Umbilical cord (tissue), 2 donors: ENCODE results near the gene SMIM3. TPM values are rescaled to one million over a fixed set of nuclear protein-coding genes. Genes with fewer than 3 reads are reported as not detected.
"Not testable (repeated sequence)": the region's sequence is repeated elsewhere in the genome, so short reads cannot be mapped to it uniquely, and the experiment has no call there.

Source experiments
- DNase-seq: peaks from one replicate; pipeline ENCODE4 v3.0.0-alpha.2; 2015; ENCODE audit warnings: low spot score
- total RNA-seq: library from RNA; depleted of rRNA; stranded (reverse); fragments of >200 nt; gene quantifications from one replicate; pipeline ENCODE4 v1.2.3, GENCODE V29; 2014; ENCODE audit warnings: low replicate concordance; ENCODE audit not compliant: insufficient read depth

Gene SMIM3
- total RNA-seq, 1 donor from 2014 or later = 59.5 TPM

DNA sequence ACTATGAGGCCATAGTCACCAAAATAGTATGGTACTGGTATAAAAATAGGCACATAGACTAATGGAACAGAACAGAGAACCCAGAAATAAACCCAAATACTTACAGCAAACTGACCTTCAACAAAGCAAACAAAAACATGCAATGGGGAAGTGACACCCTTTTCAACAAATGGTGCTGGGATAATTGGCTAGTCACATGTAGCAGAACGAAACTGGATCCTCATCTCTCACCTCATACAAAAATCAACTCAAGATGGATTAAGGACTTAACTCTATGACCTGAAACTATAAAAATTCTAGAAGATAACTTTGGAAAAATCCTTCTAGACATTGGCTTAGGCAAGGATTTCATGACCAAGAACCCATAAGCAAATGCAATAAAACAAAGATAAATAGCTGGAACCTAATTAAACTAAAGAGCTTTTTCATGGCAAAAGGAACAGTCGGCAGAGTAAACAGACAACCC lies 14.9 kb downstream of the SMIM3 start:
- not testable (repeated sequence) for DNase-seq

DNA sequence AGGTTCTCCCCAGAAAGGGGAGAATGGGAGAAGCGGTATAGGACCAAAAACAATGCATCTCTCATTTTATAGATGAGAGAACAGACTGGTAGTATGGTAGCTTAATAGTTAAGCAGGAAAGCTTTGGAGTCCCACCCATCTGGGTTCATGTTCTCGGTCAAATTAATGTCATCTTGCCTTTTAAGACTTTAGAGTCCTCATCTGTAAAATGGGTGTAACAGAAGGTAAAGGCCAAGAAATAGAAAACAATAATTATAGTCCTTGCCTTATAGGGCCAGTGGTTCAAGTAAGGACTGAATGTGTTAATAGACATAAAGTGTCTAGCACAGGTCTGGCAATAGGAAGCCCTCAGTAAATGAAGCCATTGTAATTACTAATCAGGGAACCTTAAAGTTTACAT lies 16.4 kb downstream of the SMIM3 start:
- DNase-seq = no peak

- DNase-seq = no peak
Observed at GRCh38 chr5:150797384-150797783, 18.8 kb downstream of the SMIM3 start.

GRCh38 chr5:150801117-150801927 lies 22.8 kb downstream of the SMIM3 start:
- DNase-seq = peak; percentile 80

- no peak for DNase-seq
Observed at GRCh38 chr5:150804388-150804787, 25.8 kb downstream of the SMIM3 start.

DNA sequence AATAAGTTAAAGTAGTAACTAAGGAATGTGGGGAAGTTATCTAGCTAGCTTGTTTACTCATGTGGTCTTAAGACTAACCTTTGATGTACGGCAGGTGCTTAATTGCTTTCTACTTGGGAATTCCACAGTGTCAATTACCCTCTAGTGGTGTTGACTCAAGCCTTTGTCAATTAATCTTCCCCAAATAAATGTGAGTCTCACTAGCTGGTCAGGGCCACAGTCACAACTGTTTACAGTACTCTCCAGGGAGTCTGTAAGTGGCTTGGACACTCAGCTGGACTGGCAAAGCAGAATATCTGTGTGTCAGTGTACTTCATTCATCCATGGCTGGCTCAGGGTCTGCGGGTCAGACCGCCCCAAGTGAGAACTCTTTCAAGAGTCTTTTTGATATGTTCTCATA lies 30.8 kb downstream of the SMIM3 start:
- DNase-seq = no peak

DNA sequence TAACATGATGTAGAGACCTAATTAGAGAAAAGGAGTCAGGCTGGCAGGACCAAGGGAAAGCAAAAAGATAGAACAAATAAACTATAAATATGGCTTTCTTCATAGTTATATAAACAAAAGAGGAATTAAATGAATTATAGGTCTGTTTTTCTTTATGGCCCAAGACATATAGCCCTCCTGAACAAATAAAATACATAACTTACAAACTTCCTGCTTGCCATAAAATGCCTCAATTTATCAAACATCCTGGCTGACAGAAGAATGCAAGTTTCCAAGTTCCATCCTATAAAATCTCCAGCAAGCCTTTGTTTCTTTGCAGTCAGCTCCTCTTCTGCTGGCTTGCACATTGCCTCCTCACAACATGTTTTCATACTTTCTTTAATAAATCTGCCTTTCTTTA lies 36.5 kb downstream of the SMIM3 start:
- no peak for DNase-seq

- no peak for DNase-seq
Observed at GRCh38 chr5:150816946-150817345, 38.4 kb downstream of the SMIM3 start.

DNA sequence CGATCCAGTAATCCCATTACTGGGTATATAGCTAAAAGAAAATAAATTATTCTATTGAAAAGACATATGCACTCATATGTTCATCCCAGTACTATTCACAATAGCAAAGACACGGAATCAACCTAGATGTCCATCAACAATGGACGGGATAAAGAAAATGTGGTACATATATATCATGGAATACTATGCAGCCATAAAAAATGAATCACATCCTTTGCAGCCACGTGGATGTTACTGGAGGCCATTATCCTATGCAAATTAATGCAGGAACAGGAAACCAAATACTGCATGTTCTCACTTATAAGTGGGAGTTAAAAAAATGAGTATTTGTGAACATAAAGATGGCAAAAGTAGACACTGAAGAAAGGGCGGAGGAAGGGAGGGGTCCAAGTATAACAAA lies 51.2 kb downstream of the SMIM3 start:
- DNase-seq = no peak

DNA sequence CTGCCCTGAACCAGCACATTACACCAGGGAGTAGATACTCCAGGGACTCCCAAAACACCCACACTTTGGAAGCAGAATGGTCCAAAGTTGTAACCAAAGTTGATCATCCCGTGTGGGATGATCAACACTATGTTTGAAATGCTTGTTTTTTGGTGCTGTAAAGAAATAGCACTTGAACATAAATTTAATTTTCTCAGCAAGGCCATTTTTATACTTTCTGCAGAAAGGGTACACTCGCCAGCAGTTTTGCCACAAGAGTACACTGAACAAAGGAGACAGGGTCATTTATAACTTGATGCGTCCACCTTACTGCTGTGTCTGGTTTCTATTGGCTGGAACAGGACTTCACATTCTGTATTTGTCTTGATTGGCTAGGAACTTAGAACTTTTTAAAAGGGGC lies 53.3 kb downstream of the SMIM3 start:
- not testable (repeated sequence) for DNase-seq

- DNase-seq = no peak
Observed at GRCh38 chr5:150836064-150836463, 57.5 kb downstream of the SMIM3 start.

DNA sequence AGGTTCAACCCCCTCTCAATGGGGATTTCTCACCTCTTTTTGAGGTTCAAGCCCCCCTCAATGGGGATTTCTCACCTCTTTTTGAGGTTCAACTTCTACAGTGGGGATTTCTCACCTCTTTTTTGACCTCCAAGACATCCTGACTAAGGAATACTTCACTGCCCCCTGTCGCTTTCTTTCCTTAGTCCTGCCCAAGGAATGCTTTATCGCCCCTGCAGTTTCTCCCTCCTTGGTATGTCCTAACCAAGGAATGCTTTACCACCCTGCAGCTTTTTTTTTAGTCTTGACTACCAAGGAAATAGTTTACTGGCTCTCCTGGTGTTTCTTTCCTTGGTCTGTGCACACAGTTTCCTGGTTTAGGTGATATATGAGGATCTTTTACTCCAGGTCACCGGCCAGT lies 58.1 kb downstream of the SMIM3 start:
- no peak for DNase-seq

GRCh38 chr5:150845185-150845859 lies 66.8 kb downstream of the SMIM3 start:
- DNase-seq = not testable (repeated sequence)

GRCh38 chr5:150846308-150846653 lies 67.7 kb downstream of the SMIM3 start, which contains the start of gene IRGM:
Gene IRGM (plus strand): TSS chr5:150846521. CDS start chr5:150848124, 1,603 bp downstream.
- DNase-seq = not testable (repeated sequence)

Other genes starting within 250 kb of the SMIM3 start
- gene SYNPO, start 138.1 kb upstream of the SMIM3 start, total RNA-seq = 22.6 TPM
- 10.4 TPM for gene MYOZ3, start 117.5 kb upstream of the SMIM3 start, total RNA-seq
- 13.2 TPM for gene RBM22, start 77.7 kb upstream of the SMIM3 start, total RNA-seq
- gene DCTN4, start 19.7 kb upstream of the SMIM3 start, total RNA-seq = 87.4 TPM
- 8.2 TPM for gene IRGM, start 67.8 kb downstream of the SMIM3 start, total RNA-seq
- 6.3 TPM for gene ZNF300, start 126.2 kb downstream of the SMIM3 start, total RNA-seq
- gene GPX3, start 241.8 kb downstream of the SMIM3 start, total RNA-seq = 32.7 TPM